ENCODE data around the gene ZNF236. TPM values are rescaled to one million over a fixed set of nuclear protein-coding genes. Genes with fewer than 3 reads are reported as not detected.
A peak's percentile ranks its signal among the peaks of the same experiment; 100 is the strongest.

The ZNF236 gene
- total RNA-seq, 1 donor from 2014 or later: 32.5 TPM

DNA sequence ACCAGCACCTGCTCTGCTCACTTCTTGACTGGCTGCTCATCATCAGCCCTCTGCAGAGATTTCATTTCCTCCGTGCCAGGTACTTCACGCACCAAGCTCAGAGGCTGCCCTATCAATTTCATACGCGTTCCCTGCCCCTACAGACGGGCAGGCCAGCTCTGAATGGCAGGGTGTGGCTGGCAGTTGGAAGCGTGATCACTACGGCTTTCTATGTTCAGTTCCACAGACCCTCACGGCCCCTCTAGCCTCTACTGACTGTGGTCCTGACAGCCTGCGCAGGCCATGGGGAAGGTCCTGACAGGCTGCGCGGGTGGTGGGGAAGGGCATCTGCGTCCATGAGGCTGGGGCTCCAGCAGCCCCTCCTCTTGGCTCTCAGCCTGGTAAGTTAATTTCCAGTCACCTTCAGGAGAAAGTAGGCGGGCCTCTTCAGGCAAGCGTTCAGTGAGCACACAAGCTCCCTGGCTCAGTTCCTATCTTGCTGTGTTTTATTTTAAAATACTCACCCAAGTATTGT lies 154.8 kb downstream of the ZNF236 start:
- peaks cover 2% of the 10 kb centered on the region for H3K4me1 Mint-ChIP-seq
- H3K27me3 Mint-ChIP-seq (ENCODE audit: low read depth): peaks cover 2% of the 10 kb centered on the region
- no peak for DNase-seq (ENCODE audit: low spot score in 2 of 2, unreplicated experiment in 2 of 2)
- no peaks in the 10 kb centered on the region for H3K9me3 Mint-ChIP-seq
- TF ChIP-seq, protein P1, sequence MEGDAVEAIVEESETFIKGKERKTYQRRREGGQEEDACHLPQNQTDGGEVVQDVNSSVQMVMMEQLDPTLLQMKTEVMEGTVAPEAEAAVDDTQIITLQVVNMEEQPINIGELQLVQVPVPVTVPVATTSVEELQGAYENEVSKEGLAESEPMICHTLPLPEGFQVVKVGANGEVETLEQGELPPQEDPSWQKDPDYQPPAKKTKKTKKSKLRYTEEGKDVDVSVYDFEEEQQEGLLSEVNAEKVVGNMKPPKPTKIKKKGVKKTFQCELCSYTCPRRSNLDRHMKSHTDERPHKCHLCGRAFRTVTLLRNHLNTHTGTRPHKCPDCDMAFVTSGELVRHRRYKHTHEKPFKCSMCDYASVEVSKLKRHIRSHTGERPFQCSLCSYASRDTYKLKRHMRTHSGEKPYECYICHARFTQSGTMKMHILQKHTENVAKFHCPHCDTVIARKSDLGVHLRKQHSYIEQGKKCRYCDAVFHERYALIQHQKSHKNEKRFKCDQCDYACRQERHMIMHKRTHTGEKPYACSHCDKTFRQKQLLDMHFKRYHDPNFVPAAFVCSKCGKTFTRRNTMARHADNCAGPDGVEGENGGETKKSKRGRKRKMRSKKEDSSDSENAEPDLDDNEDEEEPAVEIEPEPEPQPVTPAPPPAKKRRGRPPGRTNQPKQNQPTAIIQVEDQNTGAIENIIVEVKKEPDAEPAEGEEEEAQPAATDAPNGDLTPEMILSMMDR (IDR thresholded peaks at IDR 0.05; ENCODE audit: unreplicated experiment): no peak
- no peak overlapping the region for H3K27ac Mint-ChIP-seq
- H3K4me3 Mint-ChIP-seq: no peak overlapping the region
- peaks cover 4% of the 10 kb centered on the region for H3K36me3 Mint-ChIP-seq

GRCh38 chr18:76977684-76978232 lies 155.4 kb downstream of the ZNF236 start:
- peaks cover 2% of the 10 kb centered on the region for H3K27me3 Mint-ChIP-seq (ENCODE audit: low read depth)
- H3K27ac Mint-ChIP-seq: no peak overlapping the region
- H3K9me3 Mint-ChIP-seq: no peaks in the 10 kb centered on the region
- no peak for DNase-seq (ENCODE audit: low spot score in 2 of 2, unreplicated experiment in 2 of 2)
- H3K4me1 Mint-ChIP-seq: peaks cover 2% of the 10 kb centered on the region
- peaks cover 4% of the 10 kb centered on the region for H3K36me3 Mint-ChIP-seq
- TF ChIP-seq, protein P1 (IDR thresholded peaks at IDR 0.05; ENCODE audit: unreplicated experiment): no peak
- no peak overlapping the region for H3K4me3 Mint-ChIP-seq

DNA sequence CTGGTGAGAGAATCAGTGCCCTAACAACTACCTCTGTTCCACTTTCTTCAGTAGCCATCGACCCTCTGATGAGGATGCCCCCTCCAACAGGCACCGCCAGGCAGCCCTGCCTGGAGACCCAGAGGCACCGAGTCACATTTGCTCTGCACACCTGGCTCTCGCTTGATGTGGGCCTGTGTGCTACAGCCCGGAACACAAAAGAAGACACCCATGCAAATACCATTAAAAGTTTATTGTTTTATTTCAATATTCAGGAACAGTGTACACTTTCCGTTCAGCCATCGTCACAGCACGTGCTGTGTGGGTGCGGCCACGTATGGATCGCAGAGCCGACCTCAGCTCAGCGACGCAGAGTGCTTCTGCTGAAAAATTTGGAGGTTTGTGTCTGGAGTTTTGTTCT lies 156.3 kb downstream of the ZNF236 start:
- H3K27me3 Mint-ChIP-seq (ENCODE audit: low read depth): peaks cover 2% of the 10 kb centered on the region
- no peak overlapping the region for H3K4me3 Mint-ChIP-seq
- H3K4me1 Mint-ChIP-seq: peaks cover 8% of the 10 kb centered on the region
- TF ChIP-seq, protein P1 (IDR thresholded peaks at IDR 0.05; ENCODE audit: unreplicated experiment): no peak
- no peaks in the 10 kb centered on the region for H3K9me3 Mint-ChIP-seq
- H3K27ac Mint-ChIP-seq: no peak overlapping the region
- no peak for DNase-seq (ENCODE audit: low spot score in 2 of 2, unreplicated experiment in 2 of 2)
- peaks cover 4% of the 10 kb centered on the region for H3K36me3 Mint-ChIP-seq

DNA sequence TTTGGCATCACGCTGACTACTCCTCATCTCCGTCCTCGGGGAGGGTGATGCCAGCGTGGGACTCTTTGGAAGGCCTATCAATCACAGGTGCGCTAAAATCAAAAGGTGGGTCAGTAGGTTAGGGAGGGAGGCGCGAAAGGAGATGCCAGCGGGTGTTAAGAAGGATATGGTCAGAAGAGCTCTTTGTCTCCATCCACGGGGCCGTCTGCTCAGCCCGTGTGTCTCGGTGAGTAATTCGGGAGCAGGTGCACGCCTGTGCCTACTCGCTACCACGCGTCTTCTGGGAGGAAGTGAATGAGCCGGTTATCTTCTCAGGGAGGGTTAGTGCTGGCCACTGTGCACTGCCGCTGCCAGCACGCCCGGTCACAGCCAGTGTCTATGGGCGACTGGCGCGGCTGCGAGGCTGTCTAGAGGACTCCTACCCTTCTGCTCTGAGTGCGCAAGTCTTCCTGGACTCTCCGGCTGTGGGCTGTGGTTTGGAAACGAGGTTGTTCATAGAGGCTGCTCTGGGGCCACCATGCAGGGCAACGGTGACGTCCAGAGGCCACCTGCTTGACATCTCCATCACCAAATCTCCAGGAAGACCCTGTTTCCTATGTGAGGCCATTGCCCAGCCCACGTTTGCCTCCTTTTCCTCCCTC lies 156.9 kb downstream of the ZNF236 start:
- peaks cover 8% of the 10 kb centered on the region for H3K4me1 Mint-ChIP-seq
- peaks cover 4% of the 10 kb centered on the region for H3K36me3 Mint-ChIP-seq
- no peak for DNase-seq (ENCODE audit: low spot score in 2 of 2, unreplicated experiment in 2 of 2)
- H3K27me3 Mint-ChIP-seq (ENCODE audit: low read depth): peaks cover 2% of the 10 kb centered on the region
- H3K27ac Mint-ChIP-seq: no peak overlapping the region
- H3K9me3 Mint-ChIP-seq: no peaks in the 10 kb centered on the region
- TF ChIP-seq, protein P1 (IDR thresholded peaks at IDR 0.05; ENCODE audit: unreplicated experiment): no peak
- H3K4me3 Mint-ChIP-seq: no peak overlapping the region

DNA sequence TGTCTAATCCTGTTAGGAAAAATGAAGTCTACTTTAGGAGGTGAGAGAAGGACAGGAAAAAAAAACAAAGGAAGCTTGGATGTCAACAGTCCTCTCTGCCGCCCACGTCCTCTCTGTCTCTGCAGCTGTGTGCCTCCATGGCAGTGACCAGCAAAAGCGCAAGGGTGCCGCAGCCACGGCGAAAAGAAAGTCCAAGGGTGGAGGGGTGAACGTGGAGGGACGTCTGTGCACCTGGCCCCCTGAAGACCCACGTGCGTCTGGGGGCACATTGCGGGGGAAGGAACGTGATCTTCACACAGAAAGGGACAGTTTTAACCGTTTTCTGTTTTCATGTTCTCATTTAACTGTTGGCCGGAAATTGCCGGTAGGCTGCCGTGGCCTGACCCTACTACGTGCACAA lies 157.5 kb downstream of the ZNF236 start:
- Mint-ChIP-seq H3K27me3 (ENCODE audit: low read depth) (peaks cover 2% of the 10 kb centered on the region), H3K27ac (no peak overlapping the region), H3K9me3 (no peaks in the 10 kb centered on the region), H3K4me3 (no peak overlapping the region), H3K4me1 (peaks cover 8% of the 10 kb centered on the region), H3K36me3 (peaks cover 4% of the 10 kb centered on the region)
- TF ChIP-seq, protein P1 (IDR thresholded peaks at IDR 0.05; ENCODE audit: unreplicated experiment): no peak
- peak in 1 of 2 experiments; percentile 19 for DNase-seq (ENCODE audit: low spot score in 2 of 2, unreplicated experiment in 2 of 2)

Data from mesothelial cell of epicardium (in vitro differentiated cells).